HG02798 (cell line): ENCODE measurements around the gene THAP7.
A peak's percentile ranks its signal among the peaks of the same experiment; 100 is the strongest.
"Not testable (repeated sequence)": the region's sequence is repeated elsewhere in the genome, so short reads cannot be mapped to it uniquely, and the experiment has no call there.

ENCODE experiments used
- ATAC-seq: cut with Tn5 transposase; IDR thresholded peaks from one replicate; pipeline ENCODE4 v1.9.1; 2021; ENCODE audit warnings: mild to moderate bottlenecking; ENCODE audit not compliant: unreplicated experiment, poor library complexity

THAP7 gene

GRCh38 chr22:21014202-21014725, 12.3 kb upstream of the THAP7 start:
- ATAC-seq = peak; percentile 90

GRCh38 chr22:21013657-21014201, 11.8 kb upstream of the THAP7 start:
- ATAC-seq = no peak

GRCh38 chr22:21012446-21013407, 10.8 kb upstream of the THAP7 start:
- no peak for ATAC-seq

GRCh38 chr22:21010426-21011113, 8.7 kb upstream of the THAP7 start:
- ATAC-seq = no peak

- no peak for ATAC-seq
Observed at GRCh38 chr22:21009638-21010425, 7.9 kb upstream of the THAP7 start.

GRCh38 chr22:21009208-21009607, 7.3 kb upstream of the THAP7 start:
- not testable (repeated sequence) for ATAC-seq

GRCh38 chr22:21003782-21004181, 1.9 kb upstream of the THAP7 start:
- ATAC-seq = no peak

GRCh38 chr22:21000987-21001600, 824 bp downstream of the THAP7 start:
- no peak for ATAC-seq

GRCh38 chr22:21000207-21000986, 1.5 kb downstream of the THAP7 start:
- no peak for ATAC-seq

- ATAC-seq = no peak
Observed at GRCh38 chr22:20999350-21000206, 2.3 kb downstream of the THAP7 start.

GRCh38 chr22:20998411-20999336, 3.2 kb downstream of the THAP7 start:
- ATAC-seq = no peak

GRCh38 chr22:20997536-20998257, 4.2 kb downstream of the THAP7 start:
- no peak for ATAC-seq

GRCh38 chr22:20996598-20997535, 5.1 kb downstream of the THAP7 start:
- no peak for ATAC-seq

GRCh38 chr22:20996031-20996410, 5.9 kb downstream of the THAP7 start:
- ATAC-seq = no peak

- ATAC-seq = no peak
Observed at GRCh38 chr22:20995329-20996030, 6.4 kb downstream of the THAP7 start.
